Astrocyte (in vitro differentiated cells and primary cell): Measurements from ENCODE around the gene CFTR. TPM values are rescaled to one million over a fixed set of nuclear protein-coding genes. Genes with fewer than 3 reads are reported as not detected.

Source experiments
- DNase-seq: peaks from one replicate; pipeline ENCODE4 v3.0.0-alpha.2; 2010; ENCODE audit warnings: low read depth
- FAIRE-seq: peaks from 2 replicates; lab custom pipeline; 2011; peaks lifted over from hg19 to GRCh38; lab: Jason Lieb, UNC
- H2AFZ ChIP-seq: 2 replicates; pipeline ENCODE4 v1.6.0; 2012; ENCODE audit warnings: low read depth, low read length, inconsistent platforms
- H3K27ac ChIP-seq: 2 replicates; pipeline ENCODE4 v1.5.1; 2011; ENCODE audit warnings: low read depth, low read length, inconsistent platforms
- H3K27me3 ChIP-seq: 2 replicates; pipeline ENCODE4 v1.6.0; 2011; ENCODE audit warnings: low read length, inconsistent platforms; ENCODE audit not compliant: insufficient read depth
- H3K36me3 ChIP-seq: 2 replicates; pipeline ENCODE4 v1.5.1; 2011; ENCODE audit warnings: low read length, inconsistent platforms; ENCODE audit not compliant: insufficient read depth
- H3K4me1 ChIP-seq: 2 replicates; pipeline ENCODE4 v1.5.1; 2011; ENCODE audit warnings: low read length, inconsistent platforms; ENCODE audit not compliant: insufficient read depth
- H3K4me2 ChIP-seq: 2 replicates; pipeline ENCODE4 v1.6.0; 2012; ENCODE audit warnings: low read length, inconsistent platforms
- H3K4me3 ChIP-seq: 2 replicates; pipeline ENCODE4 v1.5.1; 2011; ENCODE audit warnings: low read depth, mild to moderate bottlenecking, low read length, inconsistent platforms; ENCODE audit not compliant: insufficient read depth
- H3K79me2 ChIP-seq: 2 replicates; pipeline ENCODE4 v1.6.0; 2012; ENCODE audit warnings: mild to moderate bottlenecking, low read length, inconsistent platforms; ENCODE audit not compliant: insufficient read depth
- H3K9ac ChIP-seq: 2 replicates; pipeline ENCODE4 v1.6.0; 2012; ENCODE audit warnings: mild to moderate bottlenecking, low read length, inconsistent platforms
- H3K9me3 ChIP-seq: 2 replicates; pipeline ENCODE4 v1.5.1; 2012; ENCODE audit warnings: low read depth, mild to moderate bottlenecking, low read length, inconsistent platforms; ENCODE audit not compliant: insufficient read depth
- H4K20me1 ChIP-seq: 2 replicates; pipeline ENCODE4 v1.6.0; 2012; ENCODE audit warnings: low read length, inconsistent platforms; ENCODE audit not compliant: insufficient read depth
- H3K27ac Mint-ChIP-seq: one replicate; pipeline ENCODE4 v1.8.0; 2021; ENCODE audit warnings: mild to moderate bottlenecking, mixed read lengths; ENCODE audit not compliant: unreplicated experiment
- H3K27me3 Mint-ChIP-seq: one replicate; pipeline ENCODE4 v1.8.0; 2021; ENCODE audit warnings: low read depth, mixed read lengths; ENCODE audit not compliant: unreplicated experiment
- H3K36me3 Mint-ChIP-seq: one replicate; pipeline ENCODE4 v1.8.0; 2021; ENCODE audit warnings: low read depth, mixed read lengths; ENCODE audit not compliant: unreplicated experiment
- H3K4me1 Mint-ChIP-seq: one replicate; pipeline ENCODE4 v1.8.0; 2021; ENCODE audit warnings: low read depth, mixed read lengths; ENCODE audit not compliant: unreplicated experiment
- H3K4me3 Mint-ChIP-seq: one replicate; pipeline ENCODE4 v1.8.0; 2021; ENCODE audit warnings: mild to moderate bottlenecking, moderate library complexity, mixed read lengths; ENCODE audit not compliant: unreplicated experiment
- H3K9me3 Mint-ChIP-seq: one replicate; pipeline ENCODE4 v1.8.0; 2021; ENCODE audit warnings: mild to moderate bottlenecking, mixed read lengths; ENCODE audit not compliant: unreplicated experiment
- EZH2 ChIP-seq: IDR thresholded peaks from 2 replicates; pipeline ENCODE4 v1.6.1; 2012; ENCODE audit warnings: mild to moderate bottlenecking, low read length, inconsistent platforms; ENCODE audit not compliant: insufficient read depth
- total RNA-seq: library from RNA; stranded (reverse); gene quantifications from 2 replicates; pipeline ENCODE4 v1.2.1, GENCODE V29; 2021
- TF ChIP-seq, protein P1 (sequence below): IDR thresholded peaks from 2 replicates; pipeline ENCODE4 v1.5.1; 2011; ENCODE audit warnings: low read depth, mild to moderate bottlenecking, inconsistent platforms, low read length, moderate library complexity; ENCODE audit not compliant: insufficient read depth

CFTR gene
- total RNA-seq, 1 donor from 2014 or later, result 2.5 TPM

- no peaks in the 10 kb centered on the region for H4K20me1 ChIP-seq
- H3K4me3 ChIP-seq, result no peak overlapping the region
- no peaks in the 10 kb centered on the region for H3K9me3 ChIP-seq
- H3K4me1 Mint-ChIP-seq, result no peaks in the 10 kb centered on the region
- H3K9me3 Mint-ChIP-seq, result no peaks in the 10 kb centered on the region
- H3K9ac ChIP-seq, result no peak overlapping the region
- H3K4me3 Mint-ChIP-seq, result no peak overlapping the region
- no peaks in the 10 kb centered on the region for H3K27me3 ChIP-seq
- no peaks in the 10 kb centered on the region for H3K79me2 ChIP-seq
- no peak for FAIRE-seq
- H3K36me3 Mint-ChIP-seq, result no peaks in the 10 kb centered on the region
- H3K27ac ChIP-seq, result no peak overlapping the region
- DNase-seq, result no peak
- no peaks in the 10 kb centered on the region for H3K4me1 ChIP-seq
- no peaks in the 10 kb centered on the region for H3K36me3 ChIP-seq
- no peak overlapping the region for H3K4me2 ChIP-seq
- H2AFZ ChIP-seq, result no peak overlapping the region
- TF ChIP-seq, protein P1, sequence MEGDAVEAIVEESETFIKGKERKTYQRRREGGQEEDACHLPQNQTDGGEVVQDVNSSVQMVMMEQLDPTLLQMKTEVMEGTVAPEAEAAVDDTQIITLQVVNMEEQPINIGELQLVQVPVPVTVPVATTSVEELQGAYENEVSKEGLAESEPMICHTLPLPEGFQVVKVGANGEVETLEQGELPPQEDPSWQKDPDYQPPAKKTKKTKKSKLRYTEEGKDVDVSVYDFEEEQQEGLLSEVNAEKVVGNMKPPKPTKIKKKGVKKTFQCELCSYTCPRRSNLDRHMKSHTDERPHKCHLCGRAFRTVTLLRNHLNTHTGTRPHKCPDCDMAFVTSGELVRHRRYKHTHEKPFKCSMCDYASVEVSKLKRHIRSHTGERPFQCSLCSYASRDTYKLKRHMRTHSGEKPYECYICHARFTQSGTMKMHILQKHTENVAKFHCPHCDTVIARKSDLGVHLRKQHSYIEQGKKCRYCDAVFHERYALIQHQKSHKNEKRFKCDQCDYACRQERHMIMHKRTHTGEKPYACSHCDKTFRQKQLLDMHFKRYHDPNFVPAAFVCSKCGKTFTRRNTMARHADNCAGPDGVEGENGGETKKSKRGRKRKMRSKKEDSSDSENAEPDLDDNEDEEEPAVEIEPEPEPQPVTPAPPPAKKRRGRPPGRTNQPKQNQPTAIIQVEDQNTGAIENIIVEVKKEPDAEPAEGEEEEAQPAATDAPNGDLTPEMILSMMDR, result no peak
- TF ChIP-seq EZH2, result no peak
- no peak overlapping the region for H3K27ac Mint-ChIP-seq
- H3K27me3 Mint-ChIP-seq, result no peaks in the 10 kb centered on the region
These were observed 93.2 kb downstream of the CFTR start for GRCh38 chr7:117572856-117573620.

- TF ChIP-seq, protein P1, result no peak
- no peak for TF ChIP-seq EZH2
- H3K4me1 ChIP-seq, result peaks cover 7% of the 10 kb centered on the region
- no peaks in the 10 kb centered on the region for H3K36me3 Mint-ChIP-seq
- no peak overlapping the region for H3K27ac ChIP-seq
- H3K27me3 Mint-ChIP-seq, result no peaks in the 10 kb centered on the region
- no peaks in the 10 kb centered on the region for H3K9me3 Mint-ChIP-seq
- no peak overlapping the region for H3K4me3 Mint-ChIP-seq
- no peak overlapping the region for H3K4me2 ChIP-seq
- H3K4me3 ChIP-seq, result no peak overlapping the region
- H3K9ac ChIP-seq, result no peak overlapping the region
- H3K4me1 Mint-ChIP-seq, result peaks cover 5% of the 10 kb centered on the region
- FAIRE-seq (no peak), DNase-seq (no peak)
- no peaks in the 10 kb centered on the region for H3K79me2 ChIP-seq
- H4K20me1 ChIP-seq, result no peaks in the 10 kb centered on the region
- no peak overlapping the region for H3K27ac Mint-ChIP-seq
- H2AFZ ChIP-seq, result no peak overlapping the region
- no peaks in the 10 kb centered on the region for H3K36me3 ChIP-seq
- no peaks in the 10 kb centered on the region for H3K9me3 ChIP-seq
- H3K27me3 ChIP-seq, result no peaks in the 10 kb centered on the region
These were observed 101.6 kb downstream of the CFTR start for GRCh38 chr7:117581424-117581823.

GRCh38 chr7:117582219-117582704 is 102.4 kb downstream of the CFTR start:
- Histone ChIP-seq H4K20me1 (no peaks in the 10 kb centered on the region), H3K27ac (no peak overlapping the region), H3K36me3 (no peaks in the 10 kb centered on the region), H3K4me1 (peaks cover 7% of the 10 kb centered on the region), H3K27me3 (no peaks in the 10 kb centered on the region), H2AFZ (no peak overlapping the region), H3K79me2 (no peaks in the 10 kb centered on the region), H3K4me2 (no peak overlapping the region), H3K9me3 (no peaks in the 10 kb centered on the region), H3K4me3 (no peak overlapping the region), H3K9ac (no peak overlapping the region)
- no peak overlapping the region for H3K4me3 Mint-ChIP-seq
- no peaks in the 10 kb centered on the region for H3K36me3 Mint-ChIP-seq
- H3K4me1 Mint-ChIP-seq, result peaks cover 5% of the 10 kb centered on the region
- TF ChIP-seq, protein P1, result no peak
- TF ChIP-seq EZH2, result no peak
- no peak for FAIRE-seq
- peak; percentile 91 for DNase-seq
- no peaks in the 10 kb centered on the region for H3K9me3 Mint-ChIP-seq
- no peak overlapping the region for H3K27ac Mint-ChIP-seq
- no peaks in the 10 kb centered on the region for H3K27me3 Mint-ChIP-seq
